Activated T-helper 1 cell treated with anti-CD3 and anti-CD28 coated beads, Interleukin-12 subunit alpha, Interleukin-12 subunit beta, Interleukin-2, Interleukin-4 antibody, amounts not matched to agents 30 ng/mL and 10 ng/mL and 1 ng/mL, durations not matched to agents 14 hours and 24 hours and 36 hours (primary cell): ENCODE results near the gene DNAJC4. TPM values are rescaled to one million over a fixed set of nuclear protein-coding genes. Genes with fewer than 3 reads are reported as not detected.

Experiments used
- DNase-seq: peaks from one replicate; pipeline ENCODE4 v3.0.0; 2021; ENCODE audit warnings: low spot score
- H3K27ac Mint-ChIP-seq: one replicate; pipeline ENCODE4 v1.8.0; 2021; ENCODE audit warnings: mild to moderate bottlenecking, mixed read lengths
- H3K27me3 Mint-ChIP-seq: one replicate; pipeline ENCODE4 v1.8.0; 2022; ENCODE audit warnings: mild to moderate bottlenecking, moderate library complexity, mixed read lengths; ENCODE audit not compliant: insufficient read depth
- H3K36me3 Mint-ChIP-seq: one replicate; pipeline ENCODE4 v1.8.0; 2021; ENCODE audit warnings: low read depth, mixed read lengths
- H3K4me1 Mint-ChIP-seq: one replicate; pipeline ENCODE4 v1.8.0; 2021; ENCODE audit warnings: low read depth, mixed read lengths
- H3K4me3 Mint-ChIP-seq: one replicate; pipeline ENCODE4 v1.8.0; 2021; ENCODE audit warnings: mild to moderate bottlenecking, moderate library complexity, mixed read lengths
- H3K9me3 Mint-ChIP-seq: one replicate; pipeline ENCODE4 v1.8.0; 2021; ENCODE audit warnings: mixed read lengths
- intact Hi-C: fragments of 100-400 bp; cut with micrococcal nuclease; formaldehyde crosslinking; loops from one replicate; pipeline ENCODE4 v1.15.1; 2024
- total RNA-seq: library from RNA; stranded (reverse); gene quantifications from 2 replicates; pipeline ENCODE4 v1.2.3, GENCODE V29; 2022

DNAJC4 gene
- total RNA-seq, 1 donor from 2014 or later: 19.8 TPM

GRCh38 chr11:64225608-64226506, 4.5 kb upstream of the DNAJC4 start, which contains the start of the genes NUDT22 and TRPT1:
Gene NUDT22 (plus strand): TSS chr11:64226274. CDS start chr11:64226653, 379 bp downstream.
Gene TRPT1 (minus strand): TSS chr11:64226186. CDS start chr11:64225860, 326 bp downstream.
- peaks cover 27% of the 10 kb centered on the region for H3K4me1 Mint-ChIP-seq
- peak within 1 kb of the TSS; percentile 87 for H3K4me3 Mint-ChIP-seq
- peaks cover 11% of the 10 kb centered on the region for H3K36me3 Mint-ChIP-seq
- intact Hi-C loops: loop anchor here (1.0 kb wide), 5 partner anchors 8 to 58 kb away; partner anchors contain the start of genes BAD, FKBP2, PLCB3 and VEGFB
- peak within 1 kb of the TSS; percentile 80 for H3K27ac Mint-ChIP-seq
- H3K9me3 Mint-ChIP-seq: no peaks in the 10 kb centered on the region
- H3K27me3 Mint-ChIP-seq: no peaks in the 10 kb centered on the region
- peak; percentile 92 for DNase-seq

- Mint-ChIP-seq H3K4me1 (peaks cover 27% of the 10 kb centered on the region), H3K27ac (peak overlapping the region; percentile 80), H3K27me3 (no peaks in the 10 kb centered on the region), H3K36me3 (peaks cover 6% of the 10 kb centered on the region), H3K4me3 (peak overlapping the region; percentile 87), H3K9me3 (no peaks in the 10 kb centered on the region)
- intact Hi-C loops: loop anchor here (1.0 kb wide), 5 partner anchors 8 to 58 kb away; partner anchors contain the start of genes BAD, FKBP2, PLCB3 and VEGFB
- peak; percentile 57 for DNase-seq
Observed at GRCh38 chr11:64226507-64227051, 3.8 kb upstream of the DNAJC4 start.

DNA sequence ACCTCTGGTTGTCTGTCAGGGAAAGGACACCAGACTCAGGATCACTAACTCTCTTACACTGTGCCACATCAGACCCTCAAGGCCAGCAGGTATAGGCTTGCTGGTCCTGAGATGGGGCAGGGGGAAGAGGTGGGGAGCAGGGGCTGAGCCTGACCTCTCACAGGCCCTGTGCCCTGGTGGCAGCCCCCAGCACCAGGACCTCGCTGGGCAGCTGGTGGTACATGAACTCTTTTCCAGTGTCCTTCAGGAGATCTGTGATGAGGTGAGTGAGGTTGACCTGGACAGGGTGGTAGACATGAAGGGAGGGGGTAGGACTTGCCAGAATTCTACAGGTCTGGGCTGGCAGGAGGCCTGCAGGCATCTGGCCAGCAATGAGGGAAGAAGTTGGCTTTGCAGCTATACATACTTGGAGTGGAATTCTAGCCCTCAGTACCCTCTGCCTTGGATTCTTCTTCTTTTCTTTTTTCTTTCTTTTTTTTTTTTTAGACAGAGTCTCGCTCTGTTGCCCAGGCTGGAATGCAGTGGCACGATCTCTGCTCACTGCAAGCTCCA, 2.9 kb upstream of the DNAJC4 start:
- no peaks in the 10 kb centered on the region for H3K27me3 Mint-ChIP-seq
- H3K36me3 Mint-ChIP-seq: peaks cover 6% of the 10 kb centered on the region
- H3K4me3 Mint-ChIP-seq: peak overlapping the region; percentile 87
- no peak for DNase-seq
- no peaks in the 10 kb centered on the region for H3K9me3 Mint-ChIP-seq
- peak overlapping the region; percentile 80 for H3K27ac Mint-ChIP-seq
- intact Hi-C loops: no loop called here
- peaks cover 27% of the 10 kb centered on the region for H3K4me1 Mint-ChIP-seq

- H3K27me3 Mint-ChIP-seq: no peaks in the 10 kb centered on the region
- H3K27ac Mint-ChIP-seq: peak overlapping the region; percentile 63
- peak overlapping the region; percentile 88 for H3K4me3 Mint-ChIP-seq
- peaks cover 27% of the 10 kb centered on the region for H3K4me1 Mint-ChIP-seq
- intact Hi-C loops: no loop called here
- no peaks in the 10 kb centered on the region for H3K9me3 Mint-ChIP-seq
- H3K36me3 Mint-ChIP-seq: peaks cover 1% of the 10 kb centered on the region
- no peak for DNase-seq
Observed at GRCh38 chr11:64229090-64229743, 1.1 kb upstream of the DNAJC4 start.

GRCh38 chr11:64229744-64230170, 591 bp upstream of the DNAJC4 start:
- H3K36me3 Mint-ChIP-seq: peaks cover 1% of the 10 kb centered on the region
- no peaks in the 10 kb centered on the region for H3K27me3 Mint-ChIP-seq
- DNase-seq: no peak
- H3K27ac Mint-ChIP-seq: peak overlapping the region; percentile 72
- intact Hi-C loops: loop anchor here (1.0 kb wide), 8 partner anchors 12 to 255 kb away; partner anchors contain the start of genes BAD, COX8A, ESRRA and FKBP2
- peak overlapping the region; percentile 88 for H3K4me3 Mint-ChIP-seq
- H3K9me3 Mint-ChIP-seq: no peaks in the 10 kb centered on the region
- H3K4me1 Mint-ChIP-seq: peaks cover 25% of the 10 kb centered on the region

DNA sequence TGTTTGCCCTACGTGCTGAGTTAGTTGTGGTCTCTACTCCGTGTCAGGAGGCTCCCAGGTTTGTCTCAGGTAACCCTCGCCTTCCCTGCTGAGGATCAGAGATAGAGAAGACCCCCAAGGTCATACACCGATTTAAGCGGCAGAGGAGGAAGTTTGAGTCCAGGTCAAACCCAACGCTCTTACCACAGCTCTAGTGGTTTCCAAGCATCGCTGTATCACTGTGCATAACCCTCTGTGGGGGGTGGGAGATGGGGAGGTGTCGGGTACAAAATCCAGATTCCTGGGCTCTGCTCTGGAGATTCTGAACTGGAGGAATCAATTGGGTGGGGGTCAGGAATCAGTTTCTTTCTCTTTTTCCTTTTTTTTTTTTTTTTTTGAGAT, 627 bp downstream of the DNAJC4 start:
- H3K9me3 Mint-ChIP-seq: no peaks in the 10 kb centered on the region
- H3K36me3 Mint-ChIP-seq: peaks cover 1% of the 10 kb centered on the region
- peaks cover 28% of the 10 kb centered on the region for H3K4me1 Mint-ChIP-seq
- DNase-seq: no peak
- H3K27ac Mint-ChIP-seq: peak overlapping the region; percentile 44
- H3K4me3 Mint-ChIP-seq: peak overlapping the region; percentile 88
- intact Hi-C loops: loop anchor here (1.0 kb wide), 8 partner anchors 10 to 257 kb away; partner anchors contain the start of genes BAD, COX8A, ESRRA and FKBP2
- no peaks in the 10 kb centered on the region for H3K27me3 Mint-ChIP-seq

DNA sequence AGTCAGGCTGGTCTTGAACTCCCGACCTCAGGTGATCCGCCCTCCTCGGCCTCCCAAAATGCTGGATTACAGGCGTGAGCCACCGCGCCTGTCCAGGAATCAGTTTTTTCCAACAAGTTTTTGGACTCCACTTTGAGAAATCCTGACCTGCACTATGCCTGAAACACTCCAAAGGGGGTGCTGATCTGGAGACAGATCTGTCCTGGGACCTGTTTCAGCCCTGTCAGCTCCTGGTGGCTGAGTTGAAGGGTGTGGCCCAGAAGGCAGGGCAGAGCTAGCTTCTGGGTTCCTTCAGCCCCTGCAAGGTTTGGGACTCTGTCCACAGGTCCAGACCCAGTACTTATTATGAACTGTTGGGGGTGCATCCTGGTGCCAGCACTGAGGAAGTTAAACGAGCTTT, 1.2 kb downstream of the DNAJC4 start:
- H3K9me3 Mint-ChIP-seq: no peaks in the 10 kb centered on the region
- peaks cover 1% of the 10 kb centered on the region for H3K36me3 Mint-ChIP-seq
- DNase-seq: no peak
- intact Hi-C loops: no loop called here
- peaks cover 28% of the 10 kb centered on the region for H3K4me1 Mint-ChIP-seq
- peak overlapping the region; percentile 44 for H3K27ac Mint-ChIP-seq
- H3K27me3 Mint-ChIP-seq: no peaks in the 10 kb centered on the region
- peak overlapping the region; percentile 88 for H3K4me3 Mint-ChIP-seq

DNA sequence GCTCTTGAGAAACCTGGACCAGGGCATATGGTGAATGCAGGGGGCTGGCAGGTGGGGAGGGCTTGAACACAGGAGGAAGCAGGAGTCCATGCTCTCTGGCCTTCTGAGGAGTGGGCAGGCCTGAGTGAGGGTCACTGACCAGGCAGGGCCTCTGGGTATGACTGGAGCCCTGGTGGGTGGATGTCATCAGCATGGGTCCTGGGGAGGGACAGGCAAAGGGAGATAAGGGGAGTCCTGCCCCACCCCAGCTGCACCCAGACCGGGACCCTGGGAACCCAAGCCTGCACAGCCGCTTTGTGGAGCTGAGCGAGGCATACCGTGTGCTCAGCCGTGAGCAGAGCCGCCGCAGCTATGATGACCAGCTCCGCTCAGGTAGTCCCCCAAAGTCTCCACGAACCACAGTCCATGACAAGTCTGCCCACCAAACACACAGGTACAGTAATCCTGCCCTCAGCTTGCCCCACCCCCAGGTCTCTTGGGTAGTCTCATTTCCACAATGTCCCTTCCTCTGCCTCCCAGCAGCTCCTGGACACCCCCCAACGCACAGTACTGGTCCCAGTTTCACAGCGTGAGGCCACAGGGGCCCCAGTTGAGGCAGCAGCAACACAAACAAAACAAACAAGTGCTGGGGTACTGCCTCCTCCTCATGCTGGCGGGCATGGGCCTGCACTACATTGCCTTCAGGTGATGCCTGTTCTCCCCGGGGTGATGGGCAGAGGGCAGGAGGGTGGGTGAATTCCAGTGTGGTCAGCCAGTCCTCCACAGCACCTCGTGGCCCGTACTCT, 2.0 kb downstream of the DNAJC4 start:
- H3K27ac Mint-ChIP-seq: peak overlapping the region; percentile 49

GRCh38 chr11:64232967-64233315, 2.6 kb downstream of the DNAJC4 start:
- H3K27me3 Mint-ChIP-seq: no peaks in the 10 kb centered on the region
- H3K27ac Mint-ChIP-seq: no peak overlapping the region
- peaks cover 19% of the 10 kb centered on the region for H3K4me1 Mint-ChIP-seq
- no peak for DNase-seq
- H3K36me3 Mint-ChIP-seq: peaks cover 9% of the 10 kb centered on the region
- intact Hi-C loops: no loop called here
- H3K9me3 Mint-ChIP-seq: no peaks in the 10 kb centered on the region
- peak overlapping the region; percentile 88 for H3K4me3 Mint-ChIP-seq

More for the DNA sequence above, 2.0 kb downstream of the DNAJC4 start:
- DNase-seq: no peak
- no peaks in the 10 kb centered on the region for H3K9me3 Mint-ChIP-seq
- intact Hi-C loops: no loop called here
- H3K36me3 Mint-ChIP-seq: peaks cover 7% of the 10 kb centered on the region
- H3K27me3 Mint-ChIP-seq: no peaks in the 10 kb centered on the region
- peaks cover 23% of the 10 kb centered on the region for H3K4me1 Mint-ChIP-seq
- peak overlapping the region; percentile 88 for H3K4me3 Mint-ChIP-seq

DNA sequence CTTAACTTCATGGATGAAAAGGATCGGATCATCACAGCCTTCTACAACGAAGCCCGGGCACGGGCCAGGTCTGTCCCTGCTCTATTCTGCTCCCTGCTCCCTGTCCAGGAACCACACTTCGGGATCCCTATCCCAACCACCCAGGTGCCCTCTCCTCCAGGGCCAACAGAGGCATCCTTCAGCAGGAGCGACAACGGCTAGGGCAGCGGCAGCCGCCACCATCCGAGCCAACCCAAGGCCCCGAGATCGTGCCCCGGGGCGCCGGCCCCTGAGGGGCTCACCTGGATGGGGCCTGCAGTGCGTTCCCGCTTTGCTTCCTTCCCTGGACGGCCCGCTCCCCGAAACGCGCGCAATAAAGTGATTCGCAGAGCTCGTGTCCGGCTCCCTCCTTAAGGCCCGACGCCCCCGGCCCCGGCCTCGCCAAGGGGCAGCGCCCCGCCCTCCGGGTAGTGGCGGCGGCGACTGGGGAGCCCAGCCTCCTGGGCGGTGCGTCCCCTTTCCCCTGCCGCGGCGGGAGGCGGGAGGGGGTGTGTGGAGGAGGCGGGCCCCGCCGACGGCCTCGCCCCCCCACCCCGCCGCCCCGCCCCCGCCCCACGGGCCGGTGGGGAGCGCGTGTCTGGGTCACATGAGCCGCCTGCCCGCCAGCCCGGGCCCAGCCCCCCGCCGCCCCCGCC, 3.7 kb downstream of the DNAJC4 start, which contains the start of gene VEGFB:
TSS of gene VEGFB (plus strand) at position 672 of the 674 bp plus-strand sequence. CDS start 250 bp downstream, outside the sequence.
- DNase-seq: peak; percentile 74
- intact Hi-C loops: loop anchor here (1.0 kb wide), 1 partner anchor 8 kb away; the partner anchor contains the start of genes NUDT22 and TRPT1
- peak within 1 kb of the TSS; percentile 68 for H3K27ac Mint-ChIP-seq

GRCh38 chr11:64234647-64235379, 4.5 kb downstream of the DNAJC4 start:
- intact Hi-C loops: loop anchor here (1.0 kb wide), 1 partner anchor 9 kb away; the partner anchor contains the start of genes NUDT22 and TRPT1
- Mint-ChIP-seq H3K27me3 (no peaks in the 10 kb centered on the region), H3K4me3 (peak overlapping the region; percentile 87), H3K27ac (peak overlapping the region; percentile 67), H3K36me3 (peaks cover 13% of the 10 kb centered on the region), H3K9me3 (no peaks in the 10 kb centered on the region), H3K4me1 (peaks cover 19% of the 10 kb centered on the region)
- peak; percentile 56 for DNase-seq

More for the DNA sequence above, 3.7 kb downstream of the DNAJC4 start, which contains the start of gene VEGFB:
- Mint-ChIP-seq H3K27me3 (no peaks in the 10 kb centered on the region), H3K4me1 (peaks cover 24% of the 10 kb centered on the region), H3K4me3 (peak within 1 kb of the TSS; percentile 88), H3K9me3 (no peaks in the 10 kb centered on the region), H3K36me3 (peaks cover 11% of the 10 kb centered on the region)
